ENCODE results near the gene CTSZ.

CTSZ gene

GRCh38 chr20:59018817-59019216 is 11.8 kb upstream of the CTSZ start:
- TF ChIP-seq CTCF (IDR thresholded peaks at IDR 0.05; ENCODE audit: low read length, missing control alignments): no peak
- no peak overlapping the region for H3K4me3 ChIP-seq (replicated peaks; ENCODE audit: low read depth, low read length)
- DNase-seq (ENCODE audit: low read depth): no peak

- TF ChIP-seq CTCF (IDR thresholded peaks at IDR 0.05; ENCODE audit: low read length, missing control alignments): no peak
- no peak overlapping the region for H3K4me3 ChIP-seq (replicated peaks; ENCODE audit: low read depth, low read length)
- DNase-seq (ENCODE audit: low read depth): no peak
Measured at GRCh38 chr20:59017493-59018231, 10.6 kb upstream of the CTSZ start.

- no peak for TF ChIP-seq CTCF (IDR thresholded peaks at IDR 0.05; ENCODE audit: low read length, missing control alignments)
- no peak overlapping the region for H3K4me3 ChIP-seq (replicated peaks; ENCODE audit: low read depth, low read length)
- no peak for DNase-seq (ENCODE audit: low read depth)
Measured at GRCh38 chr20:59016795-59017492, 9.9 kb upstream of the CTSZ start.

GRCh38 chr20:59015812-59016711 is 9.0 kb upstream of the CTSZ start:
- no peak for DNase-seq (ENCODE audit: low read depth)
- TF ChIP-seq CTCF (IDR thresholded peaks at IDR 0.05; ENCODE audit: low read length, missing control alignments): no peak
- no peak overlapping the region for H3K4me3 ChIP-seq (replicated peaks; ENCODE audit: low read depth, low read length)

GRCh38 chr20:59015411-59015810 is 8.4 kb upstream of the CTSZ start:
- no peak for TF ChIP-seq CTCF (IDR thresholded peaks at IDR 0.05; ENCODE audit: low read length, missing control alignments)
- no peak for DNase-seq (ENCODE audit: low read depth)

GRCh38 chr20:59014680-59015389 is 7.8 kb upstream of the CTSZ start:
- H3K4me3 ChIP-seq (replicated peaks; ENCODE audit: low read depth, low read length): no peak overlapping the region
- no peak for TF ChIP-seq CTCF (IDR thresholded peaks at IDR 0.05; ENCODE audit: low read length, missing control alignments)
- no peak for DNase-seq (ENCODE audit: low read depth)

More at GRCh38 chr20:59015411-59015810, 8.4 kb upstream of the CTSZ start:
- H3K4me3 ChIP-seq (replicated peaks; ENCODE audit: low read depth, low read length): no peak overlapping the region

All from fibroblast of pulmonary artery (primary cell).